ENCODE measurements around the gene KAT8.

Gene KAT8

GRCh38 chr16:31090540-31090939 lies 26.9 kb upstream of the KAT8 start:
- ATAC-seq, result no peak

DNA sequence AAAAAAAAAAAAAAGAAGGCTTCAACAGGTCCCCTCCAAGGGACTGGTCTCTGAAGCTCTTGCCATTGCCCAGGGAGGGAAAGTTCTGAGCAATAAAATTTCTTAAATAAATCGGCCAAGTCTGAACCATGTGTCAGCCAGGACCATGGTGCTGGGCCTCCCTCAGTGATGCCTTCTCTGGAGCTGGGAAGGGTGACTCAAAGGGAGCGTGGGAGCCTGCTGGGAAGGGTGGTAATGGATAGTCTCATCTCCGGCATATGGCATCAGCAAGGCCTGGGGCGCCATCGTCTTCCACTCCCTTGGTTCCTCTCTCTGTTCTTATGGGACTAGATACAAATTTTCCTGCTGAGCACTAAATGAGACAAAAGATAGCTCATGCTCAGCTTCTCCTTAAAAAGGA lies 25.1 kb upstream of the KAT8 start:
- no peak for ATAC-seq
- TF ChIP-seq ARNTL (CRISPR knock-in tag; IDR thresholded peaks at IDR 0.05; ENCODE audit: borderline replicate concordance, low read depth) (no peak), SNAI2 (CRISPR knock-in tag; IDR thresholded peaks at IDR 0.05) (no peak), POU6F1 (CRISPR knock-in tag; IDR thresholded peaks at IDR 0.05; ENCODE audit: borderline replicate concordance, low read depth) (no peak), ZC3H10 (CRISPR knock-in tag; IDR thresholded peaks at IDR 0.05) (no peak), GLIS3 (CRISPR knock-in tag; IDR thresholded peaks at IDR 0.05) (no peak)

More at GRCh38 chr16:31090540-31090939, 26.9 kb upstream of the KAT8 start:
- no peak for TF ChIP-seq PPARA (CRISPR knock-in tag; IDR thresholded peaks at IDR 0.05; ENCODE audit: borderline replicate concordance)
- TF ChIP-seq ZFP3 (CRISPR knock-in tag; IDR thresholded peaks at IDR 0.05), result no peak
- no peak for TF ChIP-seq BACH2 (CRISPR knock-in tag; IDR thresholded peaks at IDR 0.05; ENCODE audit: borderline replicate concordance)
- no peak for TF ChIP-seq CSDC2 (CRISPR knock-in tag; IDR thresholded peaks at IDR 0.05)
- TF ChIP-seq, protein P1, sequence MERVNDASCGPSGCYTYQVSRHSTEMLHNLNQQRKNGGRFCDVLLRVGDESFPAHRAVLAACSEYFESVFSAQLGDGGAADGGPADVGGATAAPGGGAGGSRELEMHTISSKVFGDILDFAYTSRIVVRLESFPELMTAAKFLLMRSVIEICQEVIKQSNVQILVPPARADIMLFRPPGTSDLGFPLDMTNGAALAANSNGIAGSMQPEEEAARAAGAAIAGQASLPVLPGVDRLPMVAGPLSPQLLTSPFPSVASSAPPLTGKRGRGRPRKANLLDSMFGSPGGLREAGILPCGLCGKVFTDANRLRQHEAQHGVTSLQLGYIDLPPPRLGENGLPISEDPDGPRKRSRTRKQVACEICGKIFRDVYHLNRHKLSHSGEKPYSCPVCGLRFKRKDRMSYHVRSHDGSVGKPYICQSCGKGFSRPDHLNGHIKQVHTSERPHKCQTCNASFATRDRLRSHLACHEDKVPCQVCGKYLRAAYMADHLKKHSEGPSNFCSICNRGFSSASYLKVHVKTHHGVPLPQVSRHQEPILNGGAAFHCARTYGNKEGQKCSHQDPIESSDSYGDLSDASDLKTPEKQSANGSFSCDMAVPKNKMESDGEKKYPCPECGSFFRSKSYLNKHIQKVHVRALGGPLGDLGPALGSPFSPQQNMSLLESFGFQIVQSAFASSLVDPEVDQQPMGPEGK (CRISPR knock-in tag; IDR thresholded peaks at IDR 0.05; ENCODE audit: borderline replicate concordance), result no peak
- TF ChIP-seq OSR1 (CRISPR knock-in tag; IDR thresholded peaks at IDR 0.05), result no peak
- no peak for TF ChIP-seq CREB5 (CRISPR knock-in tag; IDR thresholded peaks at IDR 0.05; ENCODE audit: low read depth)
- no peak for TF ChIP-seq POU6F1 (CRISPR knock-in tag; IDR thresholded peaks at IDR 0.05; ENCODE audit: borderline replicate concordance, low read depth)
- TF ChIP-seq RARB (CRISPR knock-in tag; IDR thresholded peaks at IDR 0.05), result no peak
- no peak for TF ChIP-seq ZFP30 (CRISPR knock-in tag; IDR thresholded peaks at IDR 0.05)
- TF ChIP-seq GLIS3 (CRISPR knock-in tag; IDR thresholded peaks at IDR 0.05), result no peak
- no peak for TF ChIP-seq TOX (CRISPR knock-in tag; IDR thresholded peaks at IDR 0.05; ENCODE audit: borderline replicate concordance)
- TF ChIP-seq ZNF565 (CRISPR knock-in tag; conservative IDR thresholded peaks at IDR 0.05; ENCODE audit: low read depth), result no peak
- TF ChIP-seq ZNF70 (CRISPR knock-in tag; IDR thresholded peaks at IDR 0.05), result no peak
- TF ChIP-seq TSHZ2 (CRISPR knock-in tag; IDR thresholded peaks at IDR 0.05), result no peak
- no peak for TF ChIP-seq TCF4 (CRISPR knock-in tag; IDR thresholded peaks at IDR 0.05; ENCODE audit: borderline replicate concordance)
- no peak for TF ChIP-seq SNAI2 (CRISPR knock-in tag; IDR thresholded peaks at IDR 0.05)
- no peak for TF ChIP-seq ESRRG (CRISPR knock-in tag; IDR thresholded peaks at IDR 0.05)
- TF ChIP-seq, protein P2, sequence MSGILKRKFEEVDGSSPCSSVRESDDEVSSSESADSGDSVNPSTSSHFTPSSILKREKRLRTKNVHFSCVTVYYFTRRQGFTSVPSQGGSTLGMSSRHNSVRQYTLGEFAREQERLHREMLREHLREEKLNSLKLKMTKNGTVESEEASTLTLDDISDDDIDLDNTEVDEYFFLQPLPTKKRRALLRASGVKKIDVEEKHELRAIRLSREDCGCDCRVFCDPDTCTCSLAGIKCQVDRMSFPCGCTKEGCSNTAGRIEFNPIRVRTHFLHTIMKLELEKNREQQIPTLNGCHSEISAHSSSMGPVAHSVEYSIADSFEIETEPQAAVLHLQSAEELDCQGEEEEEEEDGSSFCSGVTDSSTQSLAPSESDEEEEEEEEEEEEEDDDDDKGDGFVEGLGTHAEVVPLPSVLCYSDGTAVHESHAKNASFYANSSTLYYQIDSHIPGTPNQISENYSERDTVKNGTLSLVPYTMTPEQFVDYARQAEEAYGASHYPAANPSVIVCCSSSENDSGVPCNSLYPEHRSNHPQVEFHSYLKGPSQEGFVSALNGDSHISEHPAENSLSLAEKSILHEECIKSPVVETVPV (CRISPR knock-in tag; IDR thresholded peaks at IDR 0.05), result no peak
- no peak for TF ChIP-seq ISL1 (CRISPR knock-in tag; IDR thresholded peaks at IDR 0.05)
